SK-N-MC (cell line): ENCODE data around the gene MFSD2B.

Experiments
- DNase-seq: peaks from one replicate; pipeline ENCODE4 v3.0.0-alpha.2; 2011; ENCODE audit warnings: low read depth, low spot score
- H3K27ac ChIP-seq: fragments of 200-600 bp; sonication (generic); 2 replicates; pipeline ENCODE4 v1.5.1; 2016; ENCODE audit warnings: mixed run types
- H3K36me3 ChIP-seq: fragments of 200-600 bp; sonication (generic); 2 replicates; pipeline ENCODE4 v1.6.1; 2017; ENCODE audit warnings: antibody characterized with exemption, low read length, mixed read lengths; ENCODE audit not compliant: insufficient read depth
- H3K4me3 ChIP-seq: fragments of 200-600 bp; sonication (generic); 2 replicates; pipeline ENCODE4 v1.5.1; 2016
- H3K9ac ChIP-seq: fragments of 200-600 bp; sonication (generic); 2 replicates; pipeline ENCODE4 v1.8.0; 2017; ENCODE audit warnings: mixed run types, mixed read lengths; ENCODE audit not compliant: insufficient read length
- H3K9me3 ChIP-seq: fragments of 200-600 bp; sonication (generic); 2 replicates; pipeline ENCODE4 v1.6.1; 2017; ENCODE audit warnings: low read depth, mild to moderate bottlenecking, antibody characterized with exemption, low read length, moderate library complexity, mixed read lengths
- EZH2 ChIP-seq: fragments of 200-600 bp; sonication (generic); IDR thresholded peaks from one replicate; pipeline ENCODE4 v1.6.1; 2017; ENCODE audit warnings: antibody characterized with exemption
- FOXP2 ChIP-seq: optimal IDR thresholded peaks from 2 replicates; pipeline ENCODE3; 2011; ENCODE audit warnings: mild to moderate bottlenecking, moderate library complexity; ENCODE audit not compliant: insufficient read depth; ENCODE audit errors: extremely low read length, control extremely low read depth
- POLR2AphosphoS5 ChIP-seq: IDR thresholded peaks from 2 replicates; pipeline ENCODE4 v1.6.1; 2012; ENCODE audit warnings: mild to moderate bottlenecking, low read depth, low read length, borderline replicate concordance

MFSD2B gene

GRCh38 chr2:24046930-24047702 is 37.2 kb downstream of the MFSD2B start, which contains the start of gene WDCP:
WDCP (minus strand) TSS chr2:24047391; CDS start chr2:24039494, 7,897 bp downstream.
- Histone ChIP-seq H3K36me3 (0 out of 2 replicates have a peak, but pooled peaks cover 5% of the 10 kb centered on the region), H3K9ac (peak within 1 kb of the TSS; percentile 86), H3K9me3 (no peaks in the 10 kb centered on the region), H3K4me3 (peak within 1 kb of the TSS; percentile 92), H3K27ac (peak within 1 kb of the TSS; percentile 71)
- peak; percentile 98 for TF ChIP-seq POLR2AphosphoS5
- TF ChIP-seq EZH2, result no peak
- no peak for TF ChIP-seq FOXP2
- peak; percentile 99 for DNase-seq

GRCh38 chr2:24047703-24048033 is 37.8 kb downstream of the MFSD2B start:
- Histone ChIP-seq H3K9me3 (no peaks in the 10 kb centered on the region), H3K36me3 (0 out of 2 replicates have a peak, but pooled peaks cover 5% of the 10 kb centered on the region), H3K9ac (no peak overlapping the region), H3K27ac (peak overlapping the region; percentile 71), H3K4me3 (peak overlapping the region; percentile 60)
- TF ChIP-seq EZH2 (no peak), POLR2AphosphoS5 (no peak), FOXP2 (no peak)
- no peak for DNase-seq

- H3K36me3 ChIP-seq, result no peaks in the 10 kb centered on the region
- DNase-seq, result peak; percentile 32
These were observed 39.0 kb downstream of the MFSD2B start for GRCh38 chr2:24048769-24049484.

GRCh38 chr2:24049485-24050021 is 39.7 kb downstream of the MFSD2B start, which contains the start of gene FKBP1B:
FKBP1B (plus strand) TSS chr2:24049741; CDS start chr2:24049850, 109 bp downstream.
- peak within 1 kb of the TSS; percentile 62; the same call in 1 of the 2 replicates for H3K27ac ChIP-seq
- H3K9me3 ChIP-seq, result no peaks in the 10 kb centered on the region
- peak; percentile 16; the same call in 1 of the 2 replicates for TF ChIP-seq POLR2AphosphoS5
- TF ChIP-seq FOXP2, result no peak
- peak within 1 kb of the TSS; percentile 41 for H3K9ac ChIP-seq
- DNase-seq, result no peak
- no peaks in the 10 kb centered on the region for H3K36me3 ChIP-seq
- peak within 1 kb of the TSS; percentile 88 for H3K4me3 ChIP-seq

More at GRCh38 chr2:24048769-24049484, 39.0 kb downstream of the MFSD2B start:
- H3K9me3 ChIP-seq, result no peaks in the 10 kb centered on the region
- no peak for TF ChIP-seq EZH2
- TF ChIP-seq FOXP2, result no peak
- no peak for TF ChIP-seq POLR2AphosphoS5
- peak overlapping the region; percentile 88 for H3K4me3 ChIP-seq
- peak overlapping the region; percentile 62; the same call in 1 of the 2 replicates for H3K27ac ChIP-seq
- peak overlapping the region; percentile 41 for H3K9ac ChIP-seq

- Histone ChIP-seq H3K9me3 (no peaks in the 10 kb centered on the region), H3K36me3 (no peaks in the 10 kb centered on the region), H3K9ac (no peak overlapping the region), H3K4me3 (peak overlapping the region; percentile 88), H3K27ac (no peak overlapping the region)
- TF ChIP-seq EZH2 (no peak), POLR2AphosphoS5 (no peak), FOXP2 (no peak)
- no peak for DNase-seq
These were observed 40.4 kb downstream of the MFSD2B start for GRCh38 chr2:24050041-24050979.

- H3K9ac ChIP-seq, result no peak overlapping the region
- no peak overlapping the region for H3K27ac ChIP-seq
- no peaks in the 10 kb centered on the region for H3K36me3 ChIP-seq
- no peak for DNase-seq
- H3K4me3 ChIP-seq, result no peak overlapping the region
- TF ChIP-seq EZH2 (no peak), POLR2AphosphoS5 (no peak), FOXP2 (no peak)
- no peaks in the 10 kb centered on the region for H3K9me3 ChIP-seq
These were observed 41.9 kb downstream of the MFSD2B start for GRCh38 chr2:24051833-24052232.

- Histone ChIP-seq H3K4me3 (no peak overlapping the region), H3K27ac (no peak overlapping the region), H3K9ac (no peak overlapping the region), H3K36me3 (no peaks in the 10 kb centered on the region), H3K9me3 (no peaks in the 10 kb centered on the region)
- no peak for DNase-seq
- no peak for TF ChIP-seq POLR2AphosphoS5
- no peak for TF ChIP-seq FOXP2
- TF ChIP-seq EZH2, result no peak
These were observed 43.1 kb downstream of the MFSD2B start for GRCh38 chr2:24052951-24053350.
